ENCODE results near the gene TANK. TPM values are rescaled to one million over a fixed set of nuclear protein-coding genes. Genes with fewer than 3 reads are reported as not detected.
"Not testable (repeated sequence)": the region's sequence is repeated elsewhere in the genome, so short reads cannot be mapped to it uniquely, and the experiment has no call there.

Gene TANK
- total and polyA plus RNA-seq, 2 donors (not counting 3 experiments of a cell fraction or from before 2014, with no cell fraction given) = 33.3 to 83.2 TPM

GRCh38 chr2:161131804-161132203, 28.4 kb upstream of the TANK start:
- BruUV-seq (replicated peaks) = no TSS peak
- Histone ChIP-seq H3K4me3 (replicated peaks in 1 of 3; ENCODE audit: insufficient read depth in 1 of 3, low read depth in 1 of 3, low read length in 3 of 3) (no peak overlapping the region), H3K36me3 (ENCODE audit: control insufficient read depth in 2 of 2, extremely low read depth in 1 of 2, insufficient read depth in 2 of 2, low read length in 2 of 2) (no peaks in the 10 kb centered on the region), H2AFZ (ENCODE audit: low read depth, low read length) (no peak overlapping the region), H3K27me3 (ENCODE audit: control insufficient read depth in 2 of 2, insufficient read depth in 2 of 2, low read length in 2 of 2) (no peaks in the 10 kb centered on the region), H3K4me2 (ENCODE audit: insufficient read depth, low read length) (peak overlapping the region; percentile 27), H4K20me1 (replicated peaks; ENCODE audit: control insufficient read depth, extremely low read depth, insufficient read depth, low read length) (no peaks in the 10 kb centered on the region), H3K79me2 (ENCODE audit: control insufficient read depth, insufficient read depth, low read length) (no peaks in the 10 kb centered on the region), H3K4me1 (ENCODE audit: control insufficient read depth, extremely low read depth, insufficient read depth, low read length) (peaks cover 56% of the 10 kb centered on the region), H3K9me3 (replicated peaks; ENCODE audit: control insufficient read depth, insufficient read depth, low read length) (no peaks in the 10 kb centered on the region), H3K9me1 (replicated peaks; ENCODE audit: control insufficient read depth, extremely low read depth, insufficient read depth, low read length) (no peaks in the 10 kb centered on the region), H3K9ac (replicated peaks; ENCODE audit: extremely low read depth, insufficient read depth, low read length) (no peak overlapping the region), H3K27ac (ENCODE audit: insufficient read depth, low read depth, low read length) (no peak overlapping the region)
- FAIRE-seq = no peak
- intact Hi-C loops (cut with micrococcal nuclease) (loop anchor here (1.0 kb wide), 1 partner anchor 9 kb away; no protein-coding TSS in a partner anchor), dilution Hi-C loops (cut with MboI; ENCODE audit: extremely low pct_ligation_motif_present, low sequenced_read_pairs) (no loop called here)
- TF ChIP-seq CTCF (IDR thresholded peaks at IDR 0.05; ENCODE audit: extremely low read depth in 1 of 2, insufficient read depth in 1 of 2, low read depth in 1 of 2, low read length in 2 of 2) (no peak), GATA2 (IDR thresholded peaks at IDR 0.05; ENCODE audit: insufficient read depth, insufficient read length, low read depth, low read length) (no peak), MAX (IDR thresholded peaks at IDR 0.05; ENCODE audit: insufficient read depth, insufficient read length) (no peak), EZH2 (IDR thresholded peaks at IDR 0.05; ENCODE audit: borderline replicate concordance, low read depth, low read length, severe bottlenecking) (no peak), JUN (IDR thresholded peaks at IDR 0.05; ENCODE audit: borderline replicate concordance, insufficient read depth, insufficient read length, low read depth) (no peak), FOS (IDR thresholded peaks at IDR 0.05; ENCODE audit: borderline replicate concordance, insufficient read depth, low read length) (no peak), POLR2A (IDR thresholded peaks at IDR 0.05; ENCODE audit: low read depth, low read length) (no peak), MYC (IDR thresholded peaks at IDR 0.05; ENCODE audit: low read depth, low read length) (no peak), POLR2AphosphoS5 (IDR thresholded peaks at IDR 0.05; ENCODE audit: insufficient read depth, low read depth, low read length) (no peak)
- POLR2A ChIA-PET = no interaction called here
- CTCF ChIA-PET = no interaction called here
- DNase-seq (ENCODE audit: low read depth, low spot score) = no peak

- H3K27ac ChIP-seq (ENCODE audit: insufficient read depth, low read depth, low read length); H3K27me3 ChIP-seq (ENCODE audit: control insufficient read depth in 2 of 2, insufficient read depth in 2 of 2, low read length in 2 of 2); H3K4me2 ChIP-seq (ENCODE audit: insufficient read depth, low read length); H3K79me2 ChIP-seq (ENCODE audit: control insufficient read depth, insufficient read depth, low read length); BruUV-seq (replicated peaks); H3K36me3 ChIP-seq (ENCODE audit: control insufficient read depth in 2 of 2, extremely low read depth in 1 of 2, insufficient read depth in 2 of 2, low read length in 2 of 2); CTCF ChIA-PET; H3K4me3 ChIP-seq (replicated peaks in 1 of 3; ENCODE audit: insufficient read depth in 1 of 3, low read depth in 1 of 3, low read length in 3 of 3); H4K20me1 ChIP-seq (replicated peaks; ENCODE audit: control insufficient read depth, extremely low read depth, insufficient read depth, low read length); DNase-seq (ENCODE audit: low read depth, low spot score); POLR2A ChIA-PET; FAIRE-seq; intact Hi-C loops (cut with micrococcal nuclease); H3K9me1 ChIP-seq (replicated peaks; ENCODE audit: control insufficient read depth, extremely low read depth, insufficient read depth, low read length); H2AFZ ChIP-seq (ENCODE audit: low read depth, low read length); H3K9ac ChIP-seq (replicated peaks; ENCODE audit: extremely low read depth, insufficient read depth, low read length); dilution Hi-C loops (cut with MboI; ENCODE audit: extremely low pct_ligation_motif_present, low sequenced_read_pairs); H3K9me3 ChIP-seq (replicated peaks; ENCODE audit: control insufficient read depth, insufficient read depth, low read length): not testable (repeated sequence)
- peaks cover 58% of the 10 kb centered on the region for H3K4me1 ChIP-seq (ENCODE audit: control insufficient read depth, extremely low read depth, insufficient read depth, low read length)
These were observed 27.8 kb upstream of the TANK start for GRCh38 chr2:161132384-161132783.
